ENCODE data around the gene BCL2.

The BCL2 gene

DNA sequence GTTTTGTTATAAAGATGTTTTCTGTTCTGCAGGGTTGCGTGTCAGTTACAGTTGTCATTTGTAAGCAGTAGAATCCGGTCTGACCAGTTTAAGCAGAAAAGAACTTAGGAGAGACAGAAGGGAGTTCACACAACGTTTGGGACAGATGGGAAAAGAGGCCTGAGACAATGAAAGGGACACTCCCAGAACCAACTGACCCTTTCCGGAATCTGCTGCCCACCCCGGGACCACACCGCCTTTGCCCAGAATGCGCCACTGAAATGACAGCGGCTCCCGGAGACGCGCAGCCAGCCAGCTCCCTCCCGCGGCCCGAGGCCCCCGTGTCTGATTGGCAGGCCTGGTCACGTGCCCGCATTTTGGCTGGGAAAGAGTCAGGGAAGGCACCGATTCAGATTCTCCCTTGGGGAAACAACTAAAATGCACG is 244.6 kb downstream of the BCL2 start:
- DNase-seq = peak; percentile 56

DNA sequence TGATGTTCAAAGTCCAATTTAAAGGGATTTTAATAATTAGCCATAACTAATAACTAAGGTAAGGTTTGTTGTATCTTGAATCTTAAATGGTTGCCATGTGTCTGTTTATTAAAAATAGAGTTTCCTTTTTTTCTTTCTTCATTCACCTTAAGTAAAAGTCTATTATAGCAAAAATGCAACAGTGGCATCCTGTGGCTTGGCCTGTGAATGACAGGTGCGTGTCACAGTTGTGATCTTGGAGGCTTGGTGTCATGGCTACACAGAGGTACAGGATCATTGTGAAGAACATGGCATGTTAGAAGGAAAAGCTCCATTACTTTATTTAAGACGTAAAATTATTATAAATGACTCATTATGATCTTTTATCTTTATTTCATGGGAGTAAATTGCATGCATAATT is 246.1 kb downstream of the BCL2 start:
- no peak for DNase-seq
